HepG2 (cell line): ENCODE results near the gene PPAT. TPM values are rescaled to one million over a fixed set of nuclear protein-coding genes. Genes with fewer than 3 reads are reported as not detected.
A peak's percentile ranks its signal among the peaks of the same experiment; 100 is the strongest.

Source experiments
- ARHGAP35 ChIP-seq: sonication (generic); formaldehyde crosslinking; IDR thresholded peaks from 2 replicates; pipeline ENCODE4 v1.9.0; 2022; ENCODE audit warnings: mild to moderate bottlenecking, inconsistent platforms, moderate library complexity, missing genetic modification reagents, borderline replicate concordance
- BRD4 ChIP-seq: sonication (generic); formaldehyde crosslinking; IDR thresholded peaks from 2 replicates; pipeline ENCODE4 v1.4.0; 2020; ENCODE audit warnings: missing genetic modification reagents
- KLF16 ChIP-seq, 2 experiments: sonication (generic) in 1 of 2; formaldehyde crosslinking in 1 of 2; IDR thresholded peaks; 2 replicates each; pipeline versions ENCODE4 v1.6.1 to v1.8.0; 2016 to 2023; ENCODE audit warnings: missing genetic modification reagents in 2 of 2, missing compliant biosample characterization in 1 of 2
- MIER3 ChIP-seq: IDR thresholded peaks from 2 replicates; pipeline ENCODE4 v1.6.1; 2016; ENCODE audit warnings: missing compliant biosample characterization, borderline replicate concordance
- NAIF1 ChIP-seq: sonication (generic); formaldehyde crosslinking; IDR thresholded peaks from 2 replicates; pipeline ENCODE4 v1.5.0; 2020; ENCODE audit warnings: mild to moderate bottlenecking, missing genetic modification reagents, borderline replicate concordance
- ZBTB3 ChIP-seq: sonication (generic); formaldehyde crosslinking; IDR thresholded peaks from 2 replicates; pipeline ENCODE4 v1.4.0; 2020; ENCODE audit warnings: low read depth, mild to moderate bottlenecking, moderate library complexity, missing genetic modification reagents, borderline replicate concordance
- ZBTB38 ChIP-seq: sonication (generic); formaldehyde crosslinking; IDR thresholded peaks from 2 replicates; pipeline ENCODE4 v1.5.1; 2020; ENCODE audit warnings: mild to moderate bottlenecking, missing genetic modification reagents
- ZFY ChIP-seq: sonication (generic); formaldehyde crosslinking; IDR thresholded peaks from 2 replicates; pipeline ENCODE4 v1.4.0; 2020; ENCODE audit warnings: missing genetic modification reagents
- ZNF124 ChIP-seq: sonication (generic); formaldehyde crosslinking; IDR thresholded peaks from 2 replicates; pipeline ENCODE4 v1.4.0; 2020; ENCODE audit warnings: missing genetic modification reagents
- ZNF598 ChIP-seq: sonication (generic); formaldehyde crosslinking; IDR thresholded peaks from 2 replicates; pipeline ENCODE4 v1.5.1; 2020; ENCODE audit warnings: mild to moderate bottlenecking, missing genetic modification reagents, borderline replicate concordance
- ZNF841 ChIP-seq: sonication (generic); formaldehyde crosslinking; IDR thresholded peaks from 2 replicates; pipeline ENCODE4 v1.8.1; 2023; ENCODE audit warnings: missing genetic modification reagents, borderline replicate concordance
- polyA plus RNA-seq, 8 experiments: library from polyadenylated mRNA; depleted of rRNA in 3 of 8; stranded (reverse) in 7 of 8; unstranded in 1 of 8; fragments of >200 nt; fragmentation: Illumina TruSeq in 4 of 8; extraction: Trizol in 4 of 8; gene quantifications; 2 replicates each; pipeline versions ENCODE4 v1.2.1 to v1.2.3, GENCODE V29; 2011 to 2016; ENCODE audit warnings: low read depth in 4 of 8, missing spikeins in 1 of 8, mixed read lengths in 1 of 8; ENCODE audit not compliant: insufficient read depth in 1 of 8
- total RNA-seq, 5 experiments: library from RNA; depleted of rRNA; stranded (reverse); fragments of >200 nt; fragmentation: Illumina TruSeq; extraction: Trizol; gene quantifications; 2 replicates each; pipeline ENCODE4 v1.2.3, GENCODE V29; 2016; ENCODE audit warnings: low read depth in 1 of 5
- TF ChIP-seq, protein P1 (sequence below): sonication (generic); formaldehyde crosslinking; IDR thresholded peaks from 2 replicates; pipeline ENCODE4 v1.4.0; 2020; ENCODE audit warnings: missing genetic modification reagents
- TF ChIP-seq, protein P2 (sequence below): sonication (generic); formaldehyde crosslinking; IDR thresholded peaks from 2 replicates; pipeline ENCODE4 v1.5.0; 2020; ENCODE audit warnings: mild to moderate bottlenecking, missing genetic modification reagents, borderline replicate concordance
- TF ChIP-seq, protein P3 (sequence below): sonication (generic); formaldehyde crosslinking; IDR thresholded peaks from 2 replicates; pipeline ENCODE4 v1.9.0; 2021; ENCODE audit warnings: missing genetic modification reagents, borderline replicate concordance
- TF ChIP-seq, protein P4 (sequence below): sonication (generic); formaldehyde crosslinking; IDR thresholded peaks from 2 replicates; pipeline ENCODE4 v1.9.0; 2022; ENCODE audit warnings: missing genetic modification reagents, mild to moderate bottlenecking, borderline replicate concordance
- TF ChIP-seq, protein P5 (sequence below): sonication (generic); formaldehyde crosslinking; IDR thresholded peaks from 2 replicates; pipeline ENCODE4 v1.8.0; 2022; ENCODE audit warnings: missing genetic modification reagents, mild to moderate bottlenecking, borderline replicate concordance

Gene PPAT
- total and polyA plus RNA-seq, 2 of the 13 experiments (the other 11 are each of a cell fraction or from before 2014, with no cell fraction given): 16.9 to 62.6 TPM

DNA sequence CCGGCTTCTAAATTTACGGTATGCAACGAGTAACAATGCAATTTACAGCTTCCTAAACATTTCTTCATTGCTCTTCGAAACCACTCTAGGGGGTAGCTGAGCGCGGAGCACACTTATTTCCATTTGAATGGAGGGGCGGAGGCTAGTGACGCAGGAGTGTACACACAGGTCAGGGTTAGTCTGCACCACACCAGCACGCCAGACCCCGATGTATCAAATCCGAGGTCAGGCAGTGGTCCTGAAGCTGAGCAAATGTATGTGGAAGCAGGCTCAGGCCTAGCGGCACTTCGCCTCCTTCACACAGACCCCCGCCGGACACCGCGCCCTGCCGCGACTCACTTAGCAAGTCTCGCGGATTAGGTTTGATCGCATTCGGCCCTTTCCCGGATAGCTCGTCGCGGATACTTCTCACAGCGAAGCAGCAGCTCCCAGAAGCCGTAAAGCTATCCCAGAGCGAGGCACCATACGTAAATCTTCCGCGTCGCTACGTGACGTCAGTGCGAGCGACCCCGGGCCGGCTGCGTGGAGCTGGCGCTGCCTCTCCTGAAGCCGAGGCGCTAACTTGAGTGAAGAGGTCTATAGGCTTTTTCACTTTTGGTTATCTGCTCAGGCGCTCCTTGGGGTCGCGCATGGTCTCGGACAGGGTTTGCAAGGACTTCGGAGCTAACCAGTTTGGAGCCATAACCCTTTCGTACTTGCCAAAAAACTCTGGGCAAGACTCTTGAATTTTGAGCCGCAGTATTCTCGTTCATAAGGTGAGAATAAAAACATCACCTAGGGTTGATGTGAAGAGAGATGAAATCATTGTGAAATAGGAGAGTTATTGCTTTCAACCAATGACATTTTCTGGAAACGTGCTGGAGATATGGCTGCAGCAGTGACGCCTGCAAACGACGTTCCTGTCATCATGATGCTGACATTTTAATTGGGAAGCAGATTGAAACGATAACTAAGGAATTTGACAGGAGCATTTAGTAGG lies 48.1 kb downstream of the PPAT start, which contains the start of gene AASDH (continued):
- TF ChIP-seq, protein P1, sequence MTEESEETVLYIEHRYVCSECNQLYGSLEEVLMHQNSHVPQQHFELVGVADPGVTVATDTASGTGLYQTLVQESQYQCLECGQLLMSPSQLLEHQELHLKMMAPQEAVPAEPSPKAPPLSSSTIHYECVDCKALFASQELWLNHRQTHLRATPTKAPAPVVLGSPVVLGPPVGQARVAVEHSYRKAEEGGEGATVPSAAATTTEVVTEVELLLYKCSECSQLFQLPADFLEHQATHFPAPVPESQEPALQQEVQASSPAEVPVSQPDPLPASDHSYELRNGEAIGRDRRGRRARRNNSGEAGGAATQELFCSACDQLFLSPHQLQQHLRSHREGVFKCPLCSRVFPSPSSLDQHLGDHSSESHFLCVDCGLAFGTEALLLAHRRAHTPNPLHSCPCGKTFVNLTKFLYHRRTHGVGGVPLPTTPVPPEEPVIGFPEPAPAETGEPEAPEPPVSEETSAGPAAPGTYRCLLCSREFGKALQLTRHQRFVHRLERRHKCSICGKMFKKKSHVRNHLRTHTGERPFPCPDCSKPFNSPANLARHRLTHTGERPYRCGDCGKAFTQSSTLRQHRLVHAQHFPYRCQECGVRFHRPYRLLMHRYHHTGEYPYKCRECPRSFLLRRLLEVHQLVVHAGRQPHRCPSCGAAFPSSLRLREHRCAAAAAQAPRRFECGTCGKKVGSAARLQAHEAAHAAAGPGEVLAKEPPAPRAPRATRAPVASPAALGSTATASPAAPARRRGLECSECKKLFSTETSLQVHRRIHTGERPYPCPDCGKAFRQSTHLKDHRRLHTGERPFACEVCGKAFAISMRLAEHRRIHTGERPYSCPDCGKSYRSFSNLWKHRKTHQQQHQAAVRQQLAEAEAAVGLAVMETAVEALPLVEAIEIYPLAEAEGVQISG (CRISPR knock-in tag): peak; percentile 90; the same call in 1 of the 2 replicates
- peak; percentile 85 for TF ChIP-seq MIER3 (CRISPR knock-in tag)
- peak; percentile 94 for TF ChIP-seq ZFY
- TF ChIP-seq ZBTB3 (CRISPR knock-in tag): 0 out of 2 replicates have a peak, but pooled peaks have one; percentile 73
- TF ChIP-seq ARHGAP35 (CRISPR knock-in tag): peak; percentile 91
- TF ChIP-seq, protein P2, sequence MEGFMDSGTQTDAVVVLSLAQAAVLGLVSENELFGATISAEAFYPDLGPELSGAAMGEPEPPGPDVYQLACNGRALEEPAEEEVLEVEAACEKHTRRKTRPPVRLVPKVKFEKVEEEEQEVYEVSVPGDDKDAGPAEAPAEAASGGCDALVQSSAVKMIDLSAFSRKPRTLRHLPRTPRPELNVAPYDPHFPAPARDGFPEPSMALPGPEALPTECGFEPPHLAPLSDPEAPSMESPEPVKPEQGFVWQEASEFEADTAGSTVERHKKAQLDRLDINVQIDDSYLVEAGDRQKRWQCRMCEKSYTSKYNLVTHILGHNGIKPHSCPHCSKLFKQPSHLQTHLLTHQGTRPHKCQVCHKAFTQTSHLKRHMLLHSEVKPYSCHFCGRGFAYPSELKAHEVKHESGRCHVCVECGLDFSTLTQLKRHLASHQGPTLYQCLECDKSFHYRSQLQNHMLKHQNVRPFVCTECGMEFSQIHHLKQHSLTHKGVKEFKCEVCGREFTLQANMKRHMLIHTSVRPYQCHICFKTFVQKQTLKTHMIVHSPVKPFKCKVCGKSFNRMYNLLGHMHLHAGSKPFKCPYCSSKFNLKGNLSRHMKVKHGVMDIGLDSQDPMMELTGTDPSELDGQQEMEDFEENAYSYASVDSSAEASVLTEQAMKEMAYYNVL (CRISPR knock-in tag): no peak
- TF ChIP-seq ZNF598 (CRISPR knock-in tag): peak; percentile 69; the same call in 1 of the 2 replicates
- no peak for TF ChIP-seq BRD4
- TF ChIP-seq ZNF124 (CRISPR knock-in tag): peak; percentile 62; the same call in 1 of the 2 replicates
- peak; percentile 85 for TF ChIP-seq NAIF1
- TF ChIP-seq, protein P3, sequence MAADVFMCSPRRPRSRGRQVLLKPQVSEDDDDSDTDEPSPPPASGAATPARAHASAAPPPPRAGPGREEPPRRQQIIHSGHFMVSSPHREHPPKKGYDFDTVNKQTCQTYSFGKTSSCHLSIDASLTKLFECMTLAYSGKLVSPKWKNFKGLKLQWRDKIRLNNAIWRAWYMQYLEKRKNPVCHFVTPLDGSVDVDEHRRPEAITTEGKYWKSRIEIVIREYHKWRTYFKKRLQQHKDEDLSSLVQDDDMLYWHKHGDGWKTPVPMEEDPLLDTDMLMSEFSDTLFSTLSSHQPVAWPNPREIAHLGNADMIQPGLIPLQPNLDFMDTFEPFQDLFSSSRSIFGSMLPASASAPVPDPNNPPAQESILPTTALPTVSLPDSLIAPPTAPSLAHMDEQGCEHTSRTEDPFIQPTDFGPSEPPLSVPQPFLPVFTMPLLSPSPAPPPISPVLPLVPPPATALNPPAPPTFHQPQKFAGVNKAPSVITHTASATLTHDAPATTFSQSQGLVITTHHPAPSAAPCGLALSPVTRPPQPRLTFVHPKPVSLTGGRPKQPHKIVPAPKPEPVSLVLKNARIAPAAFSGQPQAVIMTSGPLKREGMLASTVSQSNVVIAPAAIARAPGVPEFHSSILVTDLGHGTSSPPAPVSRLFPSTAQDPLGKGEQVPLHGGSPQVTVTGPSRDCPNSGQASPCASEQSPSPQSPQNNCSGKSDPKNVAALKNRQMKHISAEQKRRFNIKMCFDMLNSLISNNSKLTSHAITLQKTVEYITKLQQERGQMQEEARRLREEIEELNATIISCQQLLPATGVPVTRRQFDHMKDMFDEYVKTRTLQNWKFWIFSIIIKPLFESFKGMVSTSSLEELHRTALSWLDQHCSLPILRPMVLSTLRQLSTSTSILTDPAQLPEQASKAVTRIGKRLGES (CRISPR knock-in tag): no peak
- TF ChIP-seq, protein P4, sequence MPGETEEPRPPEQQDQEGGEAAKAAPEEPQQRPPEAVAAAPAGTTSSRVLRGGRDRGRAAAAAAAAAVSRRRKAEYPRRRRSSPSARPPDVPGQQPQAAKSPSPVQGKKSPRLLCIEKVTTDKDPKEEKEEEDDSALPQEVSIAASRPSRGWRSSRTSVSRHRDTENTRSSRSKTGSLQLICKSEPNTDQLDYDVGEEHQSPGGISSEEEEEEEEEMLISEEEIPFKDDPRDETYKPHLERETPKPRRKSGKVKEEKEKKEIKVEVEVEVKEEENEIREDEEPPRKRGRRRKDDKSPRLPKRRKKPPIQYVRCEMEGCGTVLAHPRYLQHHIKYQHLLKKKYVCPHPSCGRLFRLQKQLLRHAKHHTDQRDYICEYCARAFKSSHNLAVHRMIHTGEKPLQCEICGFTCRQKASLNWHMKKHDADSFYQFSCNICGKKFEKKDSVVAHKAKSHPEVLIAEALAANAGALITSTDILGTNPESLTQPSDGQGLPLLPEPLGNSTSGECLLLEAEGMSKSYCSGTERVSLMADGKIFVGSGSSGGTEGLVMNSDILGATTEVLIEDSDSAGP: peak; percentile 93
- TF ChIP-seq, protein P5, sequence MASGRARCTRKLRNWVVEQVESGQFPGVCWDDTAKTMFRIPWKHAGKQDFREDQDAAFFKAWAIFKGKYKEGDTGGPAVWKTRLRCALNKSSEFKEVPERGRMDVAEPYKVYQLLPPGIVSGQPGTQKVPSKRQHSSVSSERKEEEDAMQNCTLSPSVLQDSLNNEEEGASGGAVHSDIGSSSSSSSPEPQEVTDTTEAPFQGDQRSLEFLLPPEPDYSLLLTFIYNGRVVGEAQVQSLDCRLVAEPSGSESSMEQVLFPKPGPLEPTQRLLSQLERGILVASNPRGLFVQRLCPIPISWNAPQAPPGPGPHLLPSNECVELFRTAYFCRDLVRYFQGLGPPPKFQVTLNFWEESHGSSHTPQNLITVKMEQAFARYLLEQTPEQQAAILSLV (CRISPR knock-in tag): peak; percentile 67; the same call in 1 of the 2 replicates
- TF ChIP-seq KLF16 (CRISPR knock-in tag; IDR thresholded peaks at IDR 0.05): peak in 1 of 2 experiments; percentile 81; a peak in 2 of 4 replicates
- no peak for TF ChIP-seq ZNF841 (CRISPR knock-in tag)
- no peak; the same call in 1 of the 2 replicates for TF ChIP-seq ZBTB38 (CRISPR knock-in tag)
